Measurements from ENCODE around the gene ZNF165. TPM values are rescaled to one million over a fixed set of nuclear protein-coding genes. Genes with fewer than 3 reads are reported as not detected.

ZNF165 gene
- total RNA-seq, 1 experiment from 2014 or later, result 0.53 TPM

- peak; percentile 91 to 95 for DNase-seq
- Histone ChIP-seq H3K9me3 (replicated peaks) (no peaks in the 10 kb centered on the region), H3K4me3 (peak overlapping the region; percentile 80), H3K4me1 (no peaks in the 10 kb centered on the region), H3K36me3 (0 out of 2 replicates have a peak, but pooled peaks cover 2% of the 10 kb centered on the region), H3K27ac (peak overlapping the region; percentile 83), H3K27me3 (no peaks in the 10 kb centered on the region)
Observed at GRCh38 chr6:28136585-28137504, 56.5 kb downstream of the ZNF165 start.

- Histone ChIP-seq H3K4me3 (peak overlapping the region; percentile 80), H3K36me3 (0 out of 2 replicates have a peak, but pooled peaks cover 2% of the 10 kb centered on the region), H3K27me3 (no peaks in the 10 kb centered on the region), H3K9me3 (replicated peaks) (no peaks in the 10 kb centered on the region), H3K27ac (peak overlapping the region; percentile 83), H3K4me1 (no peaks in the 10 kb centered on the region; the same call in 1 of the 2 replicates)
- DNase-seq, result peak in 1 of 2 experiments; percentile 9
Observed at GRCh38 chr6:28137505-28137981, 57.2 kb downstream of the ZNF165 start.

Other genes with a start within 250 kb of the ZNF165 start
- not detected in 2 replicates for gene OR2B2, start 168.2 kb upstream of the ZNF165 start, total RNA-seq (2014; rRNA removed; shearing (Covaris generic))
- not detected in 2 replicates for gene OR2B6, start 123.3 kb upstream of the ZNF165 start, total RNA-seq (2014; rRNA removed; shearing (Covaris generic))
- gene ZSCAN16, start 44.0 kb downstream of the ZNF165 start, total RNA-seq (2014; rRNA removed; shearing (Covaris generic)), result 2.9 and 4.6 TPM in 2 replicates
- 22.4 and 24.6 TPM in 2 replicates for gene ZKSCAN8, start 61.3 kb downstream of the ZNF165 start, total RNA-seq (2014; rRNA removed; shearing (Covaris generic))
- gene ZSCAN9, start 144.7 kb downstream of the ZNF165 start, total RNA-seq (2014; rRNA removed; shearing (Covaris generic)), result 14.0 and 15.5 TPM in 2 replicates
- gene ZKSCAN4, start 171.7 kb downstream of the ZNF165 start, total RNA-seq (2014; rRNA removed; shearing (Covaris generic)), result 4.4 and 4.8 TPM in 2 replicates
- not detected in 2 replicates for gene NKAPL, start 178.7 kb downstream of the ZNF165 start, total RNA-seq (2014; rRNA removed; shearing (Covaris generic))
- gene ZSCAN26, start 186.6 kb downstream of the ZNF165 start, total RNA-seq (2014; rRNA removed; shearing (Covaris generic)), result 12.1 and 12.7 TPM in 2 replicates
- 9.7 and 11.2 TPM in 2 replicates for gene PGBD1, start 201.0 kb downstream of the ZNF165 start, total RNA-seq (2014; rRNA removed; shearing (Covaris generic))